ENCODE results near the gene PFDN2.
"Not testable (repeated sequence)": the region's sequence is repeated elsewhere in the genome, so short reads cannot be mapped to it uniquely, and the experiment has no call there.

PFDN2 gene

DNA sequence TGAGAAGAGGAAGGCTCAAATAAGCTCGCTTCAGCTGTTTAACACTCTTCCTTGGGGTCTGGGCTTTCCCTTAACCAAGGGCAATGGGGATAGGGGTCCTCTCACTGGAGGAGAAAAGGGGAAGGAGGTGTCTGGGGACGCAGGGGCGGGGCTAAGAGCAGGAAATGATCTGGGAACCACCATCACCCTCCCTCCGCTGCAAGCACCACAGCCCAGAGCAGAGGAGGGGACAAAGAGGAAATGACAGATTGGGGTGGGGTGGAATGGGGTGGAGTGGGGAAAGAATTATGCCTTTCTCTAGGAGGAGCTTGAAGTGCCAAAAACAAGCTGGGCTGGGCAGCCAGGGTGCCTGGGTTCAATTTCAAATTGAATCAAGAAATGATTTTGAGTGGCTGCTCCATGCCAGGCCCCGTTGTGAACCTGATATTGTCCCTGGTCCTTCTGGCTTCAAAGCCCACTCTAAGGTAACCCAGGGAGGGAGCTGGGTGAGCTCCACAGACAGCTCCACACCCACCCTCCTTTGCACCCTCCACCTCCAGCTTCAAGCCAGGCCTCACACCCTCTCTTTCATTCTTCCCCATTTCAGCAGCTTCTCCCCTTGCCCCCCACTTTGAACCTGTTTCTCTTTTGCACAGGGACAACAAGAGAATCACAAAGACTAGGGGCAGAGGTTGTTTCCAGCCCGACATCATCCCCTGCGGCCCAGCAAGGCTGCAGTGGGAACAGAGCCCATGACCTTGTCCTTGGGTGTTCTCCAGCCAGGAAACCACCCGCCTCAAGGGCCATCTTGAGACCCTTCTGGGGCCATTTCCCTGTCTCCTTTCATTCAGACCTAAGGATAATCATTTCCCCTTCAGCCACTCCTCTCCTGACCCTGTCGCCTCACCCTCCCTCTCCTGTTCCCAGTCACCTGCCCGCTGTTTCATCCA lies 49.3 kb downstream of the PFDN2 start:
- H3K9me3 ChIP-seq (replicated peaks in 1 of 2; ENCODE audit: control insufficient read depth in 2 of 2, insufficient read depth in 1 of 2, low read depth in 1 of 2, low read length in 2 of 2), result peaks cover 0 to 5% of the 10 kb centered on the region in 2 donors
- no peak overlapping the region for H3K4me3 ChIP-seq (ENCODE audit: low read length in 2 of 2)
- H3K4me1 ChIP-seq (ENCODE audit: control insufficient read depth in 2 of 2, insufficient read depth in 1 of 2, low read depth in 1 of 2, low read length in 2 of 2), result peaks cover 4 to 17% of the 10 kb centered on the region in 2 donors
- no peak overlapping the region for H3K14ac ChIP-seq (ENCODE audit: low read length)
- WGBS, 2 donors (ENCODE audit: extremely low coverage in 2 of 2, insufficient read length in 2 of 2, insufficient replicate concordance in 1 of 2), result no CpG with 5 or more reads among the region's 10 CpGs
- no peak overlapping the region for H4K91ac ChIP-seq (ENCODE audit: low read depth, low read length, poor library complexity)
- H3K36me3 ChIP-seq (replicated peaks in 1 of 2; ENCODE audit: control insufficient read depth in 2 of 2, insufficient read depth in 2 of 2, low read length in 2 of 2), result no peaks in the 10 kb centered on the region
- H3K4me2 ChIP-seq (ENCODE audit: insufficient read depth, low read length, poor library complexity, severe bottlenecking), result no peak overlapping the region
- no peak overlapping the region for H2BK12ac ChIP-seq (ENCODE audit: low read length)
- H3K9ac ChIP-seq (ENCODE audit: low read depth, low read length, poor library complexity), result no peak overlapping the region
- no peak overlapping the region for H4K8ac ChIP-seq (ENCODE audit: low read depth, low read length)
- peaks cover 0 to 36% (median 0%) of the 10 kb centered on the region in 3 experiments for H3K27me3 ChIP-seq (ENCODE audit: control insufficient read depth in 3 of 3, insufficient read depth in 3 of 3, low read depth in 1 of 3, low read length in 3 of 3)
- H2AFZ ChIP-seq (ENCODE audit: low read length), result peak overlapping the region; percentile 0
- no peak overlapping the region for H2BK120ac ChIP-seq (ENCODE audit: low read depth, low read length)
- no peak overlapping the region for H3K27ac ChIP-seq (replicated peaks; ENCODE audit: low read length)
- no peak overlapping the region for H2BK15ac ChIP-seq (ENCODE audit: low read length)
- no peak overlapping the region for H3K18ac ChIP-seq (ENCODE audit: low read length)
- peak overlapping the region; percentile 78 for H2BK5ac ChIP-seq (ENCODE audit: low read length)
- no peak overlapping the region for H3K23ac ChIP-seq (ENCODE audit: low read depth, low read length, poor library complexity)
- H2AK5ac ChIP-seq (ENCODE audit: low read depth, low read length), result peak overlapping the region; percentile 45
- no peaks in the 10 kb centered on the region for H3K79me1 ChIP-seq (ENCODE audit: low read depth, low read length)
- DNase-seq (ENCODE audit: low spot score), result no peak
- H3K4ac ChIP-seq (ENCODE audit: low read length), result no peak overlapping the region

DNA sequence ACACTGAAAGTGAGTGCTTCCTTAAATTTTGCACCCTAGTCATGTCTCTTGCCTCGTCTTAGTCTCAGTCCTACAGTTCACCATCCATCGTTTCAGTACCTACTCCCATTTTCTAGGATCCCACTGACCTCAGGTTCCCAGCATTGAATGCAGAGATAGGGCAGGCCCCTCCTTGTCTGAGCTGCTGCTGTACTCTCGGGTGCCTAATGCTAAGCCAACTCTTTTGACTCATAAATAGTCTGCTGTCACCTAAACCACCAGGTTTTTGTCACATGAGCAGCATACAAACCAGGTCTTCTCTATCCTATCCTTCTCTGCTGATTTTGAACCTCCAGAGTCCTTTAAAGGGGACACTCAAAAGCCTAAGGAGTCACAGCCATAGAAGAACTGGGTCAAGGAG lies 51.1 kb downstream of the PFDN2 start:
- Histone ChIP-seq H4K8ac (ENCODE audit: low read depth, low read length) (no peak overlapping the region), H3K79me1 (ENCODE audit: low read depth, low read length) (no peaks in the 10 kb centered on the region), H4K91ac (ENCODE audit: low read depth, low read length, poor library complexity) (no peak overlapping the region), H2BK120ac (ENCODE audit: low read depth, low read length) (no peak overlapping the region), H3K4me2 (ENCODE audit: insufficient read depth, low read length, poor library complexity, severe bottlenecking) (no peak overlapping the region), H2AFZ (ENCODE audit: low read length) (no peak overlapping the region), H3K18ac (ENCODE audit: low read length) (no peak overlapping the region), H3K27ac (replicated peaks; ENCODE audit: low read length) (no peak overlapping the region), H2BK12ac (ENCODE audit: low read length) (no peak overlapping the region), H3K4me1 (ENCODE audit: control insufficient read depth in 2 of 2, insufficient read depth in 1 of 2, low read depth in 1 of 2, low read length in 2 of 2) (no peaks in the 10 kb centered on the region), H3K4ac (ENCODE audit: low read length) (no peak overlapping the region), H2AK5ac (ENCODE audit: low read depth, low read length) (no peak overlapping the region), H3K14ac (ENCODE audit: low read length) (no peak overlapping the region), H3K9me3 (replicated peaks in 1 of 2; ENCODE audit: control insufficient read depth in 2 of 2, insufficient read depth in 1 of 2, low read depth in 1 of 2, low read length in 2 of 2) (peaks cover 0 to 5% of the 10 kb centered on the region in 2 donors), H3K27me3 (ENCODE audit: control insufficient read depth in 3 of 3, insufficient read depth in 3 of 3, low read depth in 1 of 3, low read length in 3 of 3) (peaks cover 0 to 39% (median 0%) of the 10 kb centered on the region in 3 experiments), H3K9ac (ENCODE audit: low read depth, low read length, poor library complexity) (no peak overlapping the region), H3K36me3 (replicated peaks in 1 of 2; ENCODE audit: control insufficient read depth in 2 of 2, insufficient read depth in 2 of 2, low read length in 2 of 2) (no peaks in the 10 kb centered on the region), H3K4me3 (ENCODE audit: low read length in 2 of 2) (no peak overlapping the region), H2BK5ac (ENCODE audit: low read length) (no peak overlapping the region), H2BK15ac (ENCODE audit: low read length) (no peak overlapping the region), H3K23ac (ENCODE audit: low read depth, low read length, poor library complexity) (no peak overlapping the region)
- no peak for DNase-seq (ENCODE audit: low spot score)
- WGBS, 2 donors (ENCODE audit: extremely low coverage in 2 of 2, insufficient read length in 2 of 2, insufficient replicate concordance in 1 of 2), result no CpG with 5 or more reads among the region's 3 CpGs

DNA sequence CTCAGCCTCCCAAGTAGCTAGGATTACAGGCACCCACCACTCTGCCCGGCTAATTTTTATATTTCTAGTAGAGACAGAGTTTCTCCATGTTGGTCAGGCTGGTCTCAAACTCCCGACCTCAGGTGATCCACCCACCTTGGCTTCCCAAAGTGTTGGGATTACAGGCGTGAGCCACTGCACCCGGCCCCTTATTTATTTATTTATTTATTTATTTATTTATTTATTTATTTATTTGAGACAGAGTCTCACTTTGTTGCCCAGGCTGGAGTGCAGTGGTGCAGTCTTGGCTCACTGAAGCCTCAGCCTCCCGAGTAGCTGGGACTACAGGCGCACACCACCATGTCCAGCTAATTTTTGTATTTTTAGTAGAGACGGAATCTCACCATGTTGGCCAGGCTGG lies 52.2 kb downstream of the PFDN2 start:
- not testable (repeated sequence) for H2BK12ac ChIP-seq (ENCODE audit: low read length); H4K91ac ChIP-seq (ENCODE audit: low read depth, low read length, poor library complexity); H3K23ac ChIP-seq (ENCODE audit: low read depth, low read length, poor library complexity); H3K79me1 ChIP-seq (ENCODE audit: low read depth, low read length); H3K9ac ChIP-seq (ENCODE audit: low read depth, low read length, poor library complexity); H2AK5ac ChIP-seq (ENCODE audit: low read depth, low read length); H3K27ac ChIP-seq (replicated peaks; ENCODE audit: low read length); H4K8ac ChIP-seq (ENCODE audit: low read depth, low read length); H3K4ac ChIP-seq (ENCODE audit: low read length); H3K9me3 ChIP-seq (replicated peaks in 1 of 2; ENCODE audit: control insufficient read depth in 2 of 2, insufficient read depth in 1 of 2, low read depth in 1 of 2, low read length in 2 of 2); H2BK15ac ChIP-seq (ENCODE audit: low read length); H2BK5ac ChIP-seq (ENCODE audit: low read length); H2AFZ ChIP-seq (ENCODE audit: low read length); H3K14ac ChIP-seq (ENCODE audit: low read length); DNase-seq (ENCODE audit: low spot score); H3K4me2 ChIP-seq (ENCODE audit: insufficient read depth, low read length, poor library complexity, severe bottlenecking); H2BK120ac ChIP-seq (ENCODE audit: low read depth, low read length); H3K4me3 ChIP-seq (ENCODE audit: low read length in 2 of 2); H3K4me1 ChIP-seq (ENCODE audit: control insufficient read depth in 2 of 2, insufficient read depth in 1 of 2, low read depth in 1 of 2, low read length in 2 of 2); H3K18ac ChIP-seq (ENCODE audit: low read length); H3K36me3 ChIP-seq (replicated peaks in 1 of 2; ENCODE audit: control insufficient read depth in 2 of 2, insufficient read depth in 2 of 2, low read length in 2 of 2)
- WGBS, 2 donors (ENCODE audit: extremely low coverage in 2 of 2, insufficient read length in 2 of 2, insufficient replicate concordance in 1 of 2), result no CpG with 5 or more reads among the region's 7 CpGs
- peaks cover 0 to 39% (median 0%) of the 10 kb centered on the region in 3 experiments for H3K27me3 ChIP-seq (ENCODE audit: control insufficient read depth in 3 of 3, insufficient read depth in 3 of 3, low read depth in 1 of 3, low read length in 3 of 3)

DNA sequence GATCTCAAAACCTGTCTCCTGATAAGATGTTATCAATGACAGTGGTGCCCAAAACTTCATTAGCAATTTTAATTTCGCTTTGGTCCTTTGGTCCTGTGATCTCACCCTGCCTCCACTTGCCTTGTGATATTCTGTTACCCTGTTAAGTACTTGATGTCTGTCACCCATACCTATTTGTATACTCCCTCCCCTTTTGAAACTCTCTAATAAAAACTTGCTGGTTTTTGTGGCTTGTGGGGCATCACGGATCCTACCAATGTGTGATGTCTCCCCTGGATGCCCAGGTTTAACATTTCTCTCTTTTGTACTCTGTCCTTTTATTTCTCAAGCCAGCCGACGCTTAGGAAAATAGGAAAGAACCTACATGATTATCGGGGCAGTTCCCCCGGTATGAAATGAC lies 53.9 kb downstream of the PFDN2 start:
- H3K27ac ChIP-seq (replicated peaks; ENCODE audit: low read length); H2BK5ac ChIP-seq (ENCODE audit: low read length); H3K14ac ChIP-seq (ENCODE audit: low read length); H3K23ac ChIP-seq (ENCODE audit: low read depth, low read length, poor library complexity); H3K79me1 ChIP-seq (ENCODE audit: low read depth, low read length); H2AK5ac ChIP-seq (ENCODE audit: low read depth, low read length); H3K9ac ChIP-seq (ENCODE audit: low read depth, low read length, poor library complexity); H3K4me1 ChIP-seq (ENCODE audit: control insufficient read depth in 2 of 2, insufficient read depth in 1 of 2, low read depth in 1 of 2, low read length in 2 of 2); H4K91ac ChIP-seq (ENCODE audit: low read depth, low read length, poor library complexity); H3K18ac ChIP-seq (ENCODE audit: low read length); H2AFZ ChIP-seq (ENCODE audit: low read length); H3K36me3 ChIP-seq (replicated peaks in 1 of 2; ENCODE audit: control insufficient read depth in 2 of 2, insufficient read depth in 2 of 2, low read length in 2 of 2); H3K9me3 ChIP-seq (replicated peaks in 1 of 2; ENCODE audit: control insufficient read depth in 2 of 2, insufficient read depth in 1 of 2, low read depth in 1 of 2, low read length in 2 of 2); DNase-seq (ENCODE audit: low spot score); H4K8ac ChIP-seq (ENCODE audit: low read depth, low read length); H2BK12ac ChIP-seq (ENCODE audit: low read length); H2BK120ac ChIP-seq (ENCODE audit: low read depth, low read length); H2BK15ac ChIP-seq (ENCODE audit: low read length); H3K4me3 ChIP-seq (ENCODE audit: low read length in 2 of 2); H3K4me2 ChIP-seq (ENCODE audit: insufficient read depth, low read length, poor library complexity, severe bottlenecking); H3K4ac ChIP-seq (ENCODE audit: low read length): not testable (repeated sequence)
- no CpG with 5 or more reads among the region's 6 CpGs for WGBS, 2 donors (ENCODE audit: extremely low coverage in 2 of 2, insufficient read length in 2 of 2, insufficient replicate concordance in 1 of 2)
- peaks cover 0 to 35% (median 0%) of the 10 kb centered on the region in 3 experiments for H3K27me3 ChIP-seq (ENCODE audit: control insufficient read depth in 3 of 3, insufficient read depth in 3 of 3, low read depth in 1 of 3, low read length in 3 of 3)

Measured in neuronal stem cell (in vitro differentiated cells).